NCI-H1048 (cell line): Measurements from ENCODE around the gene BASP1.
"Not testable (repeated sequence)": the region's sequence is repeated elsewhere in the genome, so short reads cannot be mapped to it uniquely, and the experiment has no call there.

Experiments used
- DNase-seq: peaks from one replicate; lab custom pipeline; 2025; lab: John Stamatoyannopoulos, UW

The BASP1 gene

DNA sequence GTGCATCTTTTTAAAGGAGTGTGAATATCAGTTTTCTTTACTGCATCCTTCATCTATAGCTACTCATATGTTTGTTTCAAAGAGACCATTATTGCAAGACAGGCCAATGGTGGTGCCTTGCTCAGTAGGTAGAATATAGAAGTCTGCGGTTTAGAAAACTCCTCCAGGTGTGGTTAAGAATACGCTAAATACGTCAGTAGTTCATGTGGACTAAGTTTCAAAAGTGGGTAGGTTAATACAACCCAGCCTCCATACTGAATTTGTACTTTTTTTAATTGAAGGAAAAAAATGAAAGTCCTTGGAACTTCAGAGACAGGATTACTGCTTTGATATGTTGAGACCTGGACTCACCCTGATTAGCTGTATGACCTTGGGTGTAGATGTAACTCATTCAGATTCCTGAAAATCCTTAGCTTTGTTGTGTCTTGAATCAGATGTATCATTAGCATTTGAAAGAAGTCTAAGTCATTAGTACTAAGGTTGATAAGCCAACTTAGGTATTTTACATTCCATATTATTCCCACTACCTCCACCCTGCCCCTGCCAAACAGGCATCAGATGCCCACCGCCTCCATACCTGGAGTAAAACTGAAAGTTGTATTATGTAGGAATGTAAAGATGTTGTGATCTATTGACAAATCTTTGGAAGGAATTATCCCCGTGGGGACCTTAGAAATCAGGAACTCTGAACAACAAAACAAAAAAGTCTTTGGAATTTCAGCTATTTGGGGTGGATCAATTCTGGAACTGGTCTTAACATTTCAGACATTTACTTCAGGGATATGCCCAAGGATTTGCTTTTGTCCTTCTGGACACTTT is 6.1 kb downstream of the BASP1 start:
- no peak for DNase-seq

DNA sequence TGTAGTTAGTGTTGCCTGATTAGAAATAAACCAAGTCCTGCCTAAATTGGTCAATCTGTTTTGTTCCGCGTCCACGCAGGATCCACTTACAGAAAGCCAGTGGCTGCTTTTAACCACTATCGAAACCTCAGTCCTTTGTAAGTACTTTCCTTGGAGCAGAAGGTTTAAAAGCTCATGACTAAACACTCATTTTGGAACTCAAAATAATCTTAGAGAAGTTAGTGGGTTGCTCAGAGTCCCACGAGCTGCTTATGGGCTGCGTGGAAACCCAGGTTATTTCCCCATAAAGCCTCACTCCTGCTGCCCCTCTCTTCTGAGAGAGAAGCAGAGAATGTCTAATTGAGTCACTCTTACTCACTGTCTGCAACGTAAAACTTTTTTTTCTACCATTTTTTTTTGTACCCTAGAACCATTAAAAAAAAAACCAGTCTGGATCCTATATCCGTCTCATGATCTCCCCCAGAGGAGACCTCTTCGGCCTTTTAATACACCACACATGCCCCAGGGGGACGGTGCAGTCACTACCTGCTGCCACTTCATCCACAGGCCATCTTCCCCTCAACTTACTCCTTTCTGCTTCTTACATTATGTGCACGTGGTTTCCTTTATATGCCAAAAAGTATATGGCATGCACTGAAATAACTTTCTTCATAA is 7.6 kb downstream of the BASP1 start:
- no peak for DNase-seq

DNA sequence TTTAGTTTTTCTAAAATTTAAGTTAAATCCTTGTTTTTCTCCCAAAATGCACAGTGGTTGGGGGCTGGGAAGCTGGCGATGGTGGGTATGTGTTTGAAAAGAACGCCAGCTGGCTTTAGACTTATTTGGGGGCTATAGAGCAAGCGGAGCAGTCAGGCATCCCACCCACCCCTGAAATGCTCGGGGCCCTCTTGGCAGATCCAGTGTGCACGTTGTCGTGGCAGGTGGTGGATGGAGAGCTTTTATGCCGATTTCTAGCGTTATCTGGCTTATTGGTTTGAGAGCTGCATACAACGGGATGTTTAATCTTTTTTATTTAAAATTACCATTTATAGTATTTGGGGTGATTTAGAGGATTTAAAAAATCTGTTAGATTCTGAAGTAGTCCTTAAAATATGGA is 8.1 kb downstream of the BASP1 start:
- no peak for DNase-seq

DNA sequence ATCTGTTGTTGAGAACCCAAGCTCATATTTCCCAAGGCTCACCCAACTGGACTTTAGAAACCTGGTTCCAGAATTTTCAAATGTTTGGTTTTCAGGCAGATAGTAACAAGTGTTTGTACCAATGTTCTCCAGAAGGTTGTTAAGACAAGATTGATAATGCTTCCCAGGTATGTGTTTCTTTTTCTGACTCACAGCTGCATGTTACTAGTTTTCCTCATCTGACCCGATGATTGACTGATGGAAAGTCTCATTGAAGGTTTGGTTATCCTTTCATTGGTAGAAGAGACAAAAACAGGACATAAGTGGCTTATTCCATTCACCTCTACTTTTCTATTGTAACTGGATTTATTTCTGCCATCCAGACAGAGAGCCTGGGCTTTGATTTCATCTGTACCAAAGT is 10.4 kb downstream of the BASP1 start:
- no peak for DNase-seq

DNA sequence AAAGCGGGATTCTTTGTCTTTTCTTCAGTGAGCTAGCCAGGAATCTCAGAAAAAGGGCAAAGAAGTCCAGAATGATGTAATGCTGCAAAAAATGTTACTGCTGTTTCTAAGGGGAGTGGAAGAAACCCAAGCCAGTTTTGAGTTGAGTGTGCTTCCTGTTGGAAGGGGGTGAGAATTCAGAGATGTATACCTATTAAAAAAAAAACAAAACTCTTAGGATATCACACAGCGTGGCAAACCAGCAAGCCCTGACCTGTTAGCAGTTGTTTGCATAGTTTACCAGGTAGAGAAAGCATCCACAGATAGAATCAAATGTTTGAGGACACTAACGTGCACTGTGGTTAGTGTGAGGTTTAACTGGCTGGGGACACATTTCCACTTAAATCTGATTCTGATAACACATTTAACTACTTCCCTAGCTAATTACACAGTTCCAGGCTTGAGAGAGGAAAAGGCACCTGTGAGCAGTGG is 11.4 kb downstream of the BASP1 start:
- DNase-seq, result no peak

DNA sequence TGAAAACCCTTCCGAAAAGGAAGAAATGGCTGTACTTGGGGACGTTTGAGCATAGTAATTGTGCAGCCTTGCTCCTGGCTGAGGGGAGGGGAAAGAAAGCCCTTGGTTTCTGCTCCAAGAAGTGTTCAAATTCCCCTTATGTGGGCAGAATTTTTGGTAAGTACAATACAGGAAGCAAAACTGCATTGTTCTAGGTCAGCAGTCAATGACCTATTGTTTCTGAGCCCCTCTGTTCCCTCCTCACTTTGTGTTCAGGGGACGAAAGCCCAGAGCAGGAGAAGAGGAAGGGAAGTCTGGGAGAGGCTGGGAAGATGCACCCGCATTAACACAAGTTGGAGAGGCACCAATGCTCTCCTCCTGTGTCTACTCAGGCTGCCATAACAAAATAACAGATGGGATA is 11.9 kb downstream of the BASP1 start:
- no peak for DNase-seq

DNA sequence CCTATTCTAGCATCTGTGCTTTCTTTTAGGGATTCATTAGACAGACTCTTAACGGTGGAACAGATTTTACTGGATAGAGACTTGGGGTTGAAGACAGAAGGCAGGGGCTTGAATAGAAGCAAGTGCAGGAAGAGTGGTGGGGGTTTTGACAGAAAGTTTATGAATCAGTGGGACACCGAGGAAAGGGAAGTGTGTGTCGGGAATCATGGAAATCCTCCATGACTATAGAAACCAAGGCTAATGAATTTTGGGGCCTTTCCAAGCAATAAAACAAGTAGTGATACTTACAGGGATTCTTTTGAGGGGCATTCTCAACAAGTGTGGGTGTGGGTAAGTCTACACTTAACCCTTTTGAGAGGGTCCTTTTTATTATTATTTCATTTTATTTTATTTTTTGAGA is 12.8 kb downstream of the BASP1 start:
- DNase-seq, result no peak

DNA sequence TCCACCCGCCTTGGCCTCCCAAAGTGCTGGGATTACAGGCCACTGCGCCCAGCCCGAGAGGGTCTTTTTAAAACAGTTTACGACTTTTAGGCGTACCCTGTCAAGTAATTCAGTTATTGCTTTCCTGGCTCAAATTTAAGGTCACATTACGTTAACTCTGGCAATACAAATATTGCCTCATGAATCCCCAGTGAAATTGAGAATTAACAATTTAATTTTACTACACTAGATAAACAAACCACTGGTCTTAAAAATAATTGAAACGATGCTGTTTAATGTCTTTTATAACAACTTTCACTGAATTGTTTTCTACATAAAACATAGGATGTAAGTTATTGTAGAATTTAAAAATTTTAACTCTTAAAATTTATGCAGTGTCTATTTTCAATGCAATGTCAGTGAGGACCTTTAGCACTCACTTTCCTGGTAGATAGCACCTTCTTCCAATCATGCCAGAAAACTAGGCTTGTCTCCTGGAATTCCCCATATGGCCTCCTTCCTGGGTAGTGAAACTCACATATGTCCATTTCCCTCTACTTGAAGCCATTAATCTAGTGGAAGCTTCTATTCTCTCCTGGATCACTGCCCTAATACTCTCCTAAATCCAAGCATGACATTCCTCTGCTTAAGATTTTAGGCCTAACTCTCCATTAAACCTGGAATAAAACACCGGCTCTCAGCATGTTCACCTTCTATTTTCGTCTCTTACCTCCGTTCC is 13.5 kb downstream of the BASP1 start:
- no peak for DNase-seq

DNA sequence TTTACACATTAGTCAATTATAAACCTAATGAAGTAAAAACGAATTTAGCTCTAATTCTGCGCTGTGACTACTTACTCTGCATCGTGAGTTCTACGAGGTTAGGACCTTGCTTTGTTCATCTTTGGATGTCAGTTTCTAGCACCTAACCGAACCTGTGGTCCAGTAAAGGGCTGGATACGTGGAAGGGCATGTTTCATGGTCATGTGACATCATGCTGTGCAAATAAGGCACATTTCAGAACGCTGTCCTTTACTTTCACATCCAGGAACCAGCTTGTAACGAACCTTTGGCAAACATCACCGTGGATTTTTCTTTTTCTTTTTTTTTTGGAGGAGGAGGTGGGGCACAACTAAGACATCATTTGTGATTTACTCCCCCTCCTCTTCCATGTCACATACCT is 15.0 kb downstream of the BASP1 start:
- DNase-seq, result no peak

DNA sequence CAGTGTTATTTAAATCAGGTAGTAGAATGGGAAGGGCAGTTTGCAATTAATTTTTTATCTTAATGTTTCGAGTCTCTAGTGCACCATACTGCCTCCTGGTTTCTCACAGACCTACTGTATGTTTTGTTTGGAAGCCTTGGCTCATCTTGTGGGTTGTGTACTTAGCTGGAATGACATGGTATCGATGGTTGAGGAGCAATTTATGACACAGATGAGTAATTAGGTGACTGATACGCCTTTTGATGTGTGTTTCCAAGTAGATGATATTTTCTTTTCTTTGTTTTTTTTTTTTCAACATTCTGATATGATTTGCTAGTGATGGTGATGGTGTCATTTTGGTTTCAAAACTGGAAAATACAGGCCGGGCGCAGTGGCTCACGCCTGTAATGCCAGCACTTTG is 16.1 kb downstream of the BASP1 start:
- no peak for DNase-seq

DNA sequence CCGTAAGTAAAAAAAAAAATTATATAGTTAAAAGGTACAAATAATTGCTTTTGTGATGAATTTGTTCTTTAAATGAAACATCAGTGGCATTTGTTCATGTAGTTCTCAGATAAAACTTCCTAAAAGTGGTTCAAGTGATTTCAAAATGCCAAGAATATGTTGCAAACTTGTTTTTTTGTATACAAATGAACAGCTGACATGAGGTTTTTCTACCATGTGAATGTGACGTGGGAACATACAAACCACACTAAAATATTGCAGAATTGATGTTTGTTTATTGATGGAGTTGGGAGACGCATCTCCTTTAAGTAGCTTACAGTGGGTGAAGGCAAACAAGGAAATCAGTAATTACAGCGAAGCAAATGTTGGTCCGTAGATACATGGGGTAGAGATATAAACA is 16.9 kb downstream of the BASP1 start:
- no peak for DNase-seq

DNA sequence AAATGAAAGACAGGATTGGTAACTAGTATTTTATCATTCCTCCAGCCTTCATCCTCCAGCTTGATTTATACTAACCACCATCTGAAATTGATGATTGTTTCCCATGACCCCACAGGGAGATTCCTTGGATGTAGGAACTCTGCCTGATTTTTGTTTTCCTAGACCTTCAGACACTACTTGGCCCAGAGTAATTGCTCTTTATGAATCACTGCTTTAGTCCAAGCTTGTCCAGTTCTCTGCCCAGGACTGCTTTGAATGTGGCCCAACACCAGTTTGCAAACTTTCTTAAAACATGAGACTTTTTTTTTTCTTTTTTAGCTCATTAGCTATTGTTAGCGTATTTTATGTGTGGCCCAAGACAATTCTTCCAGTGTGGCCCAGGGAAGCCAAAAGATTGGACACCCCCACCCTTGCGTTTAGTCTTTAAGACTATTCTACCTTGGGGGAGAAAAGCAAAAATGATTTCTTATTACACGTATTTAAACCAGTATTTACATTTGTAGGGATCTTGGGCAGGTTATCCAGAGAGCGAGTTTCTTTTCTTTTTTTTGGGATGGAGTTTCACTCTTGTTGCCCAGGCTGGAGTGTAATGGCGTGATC is 18.4 kb downstream of the BASP1 start:
- no peak for DNase-seq

DNA sequence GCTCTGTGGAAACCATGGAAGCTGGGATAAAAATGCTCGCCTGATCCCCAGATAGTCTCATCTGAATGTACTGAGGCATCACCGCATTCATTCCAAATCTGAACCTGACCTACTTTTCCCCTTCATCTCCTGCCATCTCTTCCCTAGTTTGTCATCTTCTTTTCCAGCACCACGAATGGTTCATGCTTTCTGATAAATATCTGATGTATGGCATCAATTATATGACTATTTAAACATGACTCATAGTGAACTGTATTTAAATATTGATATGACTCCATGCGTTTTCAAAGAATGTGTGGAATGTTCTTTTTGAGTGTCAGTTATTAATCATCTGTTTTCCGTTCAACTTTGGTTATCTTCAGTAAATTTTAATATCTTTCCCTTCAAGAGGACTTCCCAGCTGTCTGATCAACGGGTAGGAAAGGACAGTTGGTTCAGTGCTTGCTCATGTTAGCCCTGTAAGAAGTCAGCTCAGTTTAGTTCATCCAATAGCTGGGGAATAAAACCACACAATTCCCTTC is 21.1 kb downstream of the BASP1 start:
- DNase-seq, result no peak

DNA sequence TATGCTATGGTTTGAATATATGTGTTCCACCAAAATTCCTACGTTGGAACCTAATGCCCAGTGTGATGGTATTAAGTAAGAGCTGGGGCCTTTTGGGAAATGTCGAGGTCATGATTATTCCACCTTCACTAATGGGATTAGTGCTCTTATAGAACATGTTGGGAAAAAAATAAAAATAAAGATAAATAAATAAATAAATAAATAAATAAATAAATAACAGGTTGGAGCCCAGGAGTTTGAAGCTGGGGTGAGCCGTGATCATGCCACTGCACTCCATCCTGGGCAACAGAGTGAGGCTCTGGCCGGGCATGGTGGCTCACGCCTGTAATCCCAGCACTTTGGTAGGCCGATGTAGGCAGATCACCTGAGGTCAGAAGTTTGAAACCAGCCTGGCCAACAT is 22.5 kb downstream of the BASP1 start:
- no peak for DNase-seq

DNA sequence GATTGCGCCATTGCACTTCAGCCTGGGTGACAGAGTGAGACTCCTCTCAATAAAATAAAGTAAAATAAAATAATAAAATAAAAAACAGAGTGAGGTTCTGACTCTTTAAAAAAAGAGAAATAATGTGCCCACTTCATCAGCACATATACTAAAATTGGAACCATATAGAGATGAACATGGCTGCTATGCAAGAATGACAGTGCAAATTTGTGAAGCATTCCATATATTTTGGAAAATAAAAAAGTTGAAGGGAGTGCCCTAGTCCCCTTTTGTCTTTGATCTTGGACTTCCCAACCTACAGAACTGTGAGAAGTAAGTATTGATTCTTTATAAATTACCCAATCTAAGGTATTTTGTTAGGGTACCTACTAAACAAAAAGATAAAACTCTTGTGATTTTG is 23.1 kb downstream of the BASP1 start:
- no peak for DNase-seq

DNA sequence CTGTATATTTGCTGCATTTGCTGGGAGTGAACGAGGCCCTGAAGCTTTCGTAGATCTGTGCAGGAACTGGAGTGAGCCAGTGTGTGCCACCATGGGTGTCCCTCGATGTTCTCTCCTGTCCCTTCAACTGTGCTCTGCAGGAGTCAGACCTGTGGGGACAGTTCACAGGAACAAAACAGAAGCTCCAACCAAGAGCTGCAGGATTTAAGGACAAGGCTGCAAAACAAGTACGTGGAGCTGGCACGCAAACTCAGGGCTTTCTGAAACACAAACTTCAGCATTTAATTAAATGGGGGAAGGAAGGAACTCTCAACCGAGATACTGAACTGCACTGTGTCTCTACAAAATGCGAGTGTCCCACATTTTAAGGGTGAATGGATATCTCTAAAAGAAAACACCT is 24.2 kb downstream of the BASP1 start:
- no peak for DNase-seq

DNA sequence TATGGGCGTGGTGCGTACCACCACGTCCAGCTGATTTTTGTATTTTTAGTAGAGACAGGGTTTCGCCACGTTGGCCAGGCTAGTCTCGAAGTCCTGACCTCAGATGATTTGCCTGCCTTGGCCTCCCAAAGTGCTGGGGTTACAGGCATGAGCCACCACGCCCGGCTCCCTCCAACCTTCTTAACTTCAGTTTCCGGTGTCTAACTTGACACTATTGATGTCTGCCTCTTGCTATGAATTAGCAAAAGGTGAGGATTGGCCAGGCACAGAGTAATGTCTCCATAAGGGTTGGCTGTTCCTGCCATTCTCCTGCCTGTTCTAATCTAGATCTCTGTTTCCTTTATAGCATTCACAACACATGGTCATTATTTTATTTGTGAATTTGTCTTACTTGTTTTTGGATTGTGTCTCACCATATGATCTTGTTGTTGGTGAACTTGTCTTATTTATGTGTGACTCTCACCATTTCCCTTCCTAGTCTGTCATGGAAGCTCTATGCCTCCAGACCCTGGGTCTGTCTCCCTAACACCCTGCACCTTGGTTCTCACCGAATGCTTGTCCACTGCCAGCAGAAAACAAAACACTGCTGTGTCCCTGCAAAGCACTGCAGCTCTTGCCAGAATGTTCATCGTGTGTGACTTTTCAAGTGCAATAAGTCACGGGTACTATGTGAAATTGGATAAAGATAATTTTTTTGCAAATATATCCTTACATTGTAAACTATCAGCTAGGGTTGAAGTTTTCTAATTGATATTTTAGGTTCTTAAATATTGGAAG is 26.0 kb downstream of the BASP1 start:
- DNase-seq, result no peak

DNA sequence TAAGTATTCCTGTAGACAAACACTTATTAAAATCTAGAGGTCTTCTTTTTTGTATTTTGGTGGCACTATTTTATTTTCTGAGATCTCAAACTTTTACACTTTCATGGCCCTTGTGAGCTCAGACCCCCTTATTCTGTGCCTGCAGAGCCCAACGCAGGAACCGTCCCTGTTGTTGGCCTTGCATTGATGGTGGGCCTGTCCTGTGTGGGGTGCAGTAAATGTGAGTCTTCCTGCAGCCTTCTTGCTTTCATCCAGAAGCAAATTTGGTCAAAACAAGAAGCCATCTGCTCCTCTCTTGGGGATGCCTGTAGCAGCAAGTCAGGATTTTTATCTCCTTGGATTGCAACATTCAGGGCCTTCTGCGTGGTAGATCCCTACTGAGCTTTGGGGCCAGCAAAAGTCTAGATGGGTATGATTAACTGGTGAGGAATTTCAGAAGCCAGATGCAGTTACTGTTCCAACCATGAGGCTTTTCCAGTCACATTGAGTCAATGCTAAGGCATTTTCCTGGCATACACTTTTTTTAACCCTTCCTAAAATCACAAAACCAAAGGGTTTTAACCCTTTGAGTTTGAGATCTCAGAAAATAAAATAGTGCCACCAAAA is 31.7 kb downstream of the BASP1 start:
- no peak for DNase-seq

DNA sequence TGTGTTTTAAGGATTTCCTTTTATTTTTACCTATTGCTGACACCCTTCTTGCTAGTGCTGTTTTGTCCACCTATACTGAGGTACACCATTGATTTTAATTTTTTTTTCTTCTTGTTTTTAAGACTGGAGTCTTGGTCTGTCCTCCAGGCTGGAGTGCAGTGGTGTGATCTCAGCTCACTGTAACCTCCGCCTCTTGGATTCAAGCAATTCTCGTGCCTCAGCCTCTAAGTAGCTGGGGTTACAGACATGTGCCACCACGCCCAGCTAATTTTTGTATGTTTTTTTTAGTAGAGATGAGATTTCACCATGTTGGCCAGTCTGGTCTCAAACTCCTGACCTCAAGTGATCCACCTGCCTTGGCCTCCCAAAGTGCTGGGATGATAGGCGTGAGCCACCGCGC is 32.4 kb downstream of the BASP1 start:
- DNase-seq, result not testable (repeated sequence)

DNA sequence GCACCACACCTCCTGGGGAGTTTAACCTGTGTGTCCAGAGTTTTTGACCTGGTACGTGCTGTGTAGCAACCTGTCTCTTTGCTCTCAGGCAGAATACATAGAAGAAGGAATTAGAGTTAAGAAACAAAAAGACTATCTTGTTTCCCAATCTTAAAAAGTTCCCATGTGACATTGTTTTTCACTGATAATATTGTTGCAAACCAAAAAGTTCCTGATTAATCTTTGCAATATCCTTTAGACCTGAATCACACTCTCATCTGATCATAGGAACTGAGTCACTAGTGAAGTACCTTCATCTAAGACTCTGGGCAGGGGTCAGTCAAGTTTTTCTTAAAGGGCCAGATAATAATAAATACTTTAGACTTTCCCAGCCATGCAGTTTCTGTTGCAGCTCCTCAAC is 35.1 kb downstream of the BASP1 start:
- DNase-seq, result no peak

DNA sequence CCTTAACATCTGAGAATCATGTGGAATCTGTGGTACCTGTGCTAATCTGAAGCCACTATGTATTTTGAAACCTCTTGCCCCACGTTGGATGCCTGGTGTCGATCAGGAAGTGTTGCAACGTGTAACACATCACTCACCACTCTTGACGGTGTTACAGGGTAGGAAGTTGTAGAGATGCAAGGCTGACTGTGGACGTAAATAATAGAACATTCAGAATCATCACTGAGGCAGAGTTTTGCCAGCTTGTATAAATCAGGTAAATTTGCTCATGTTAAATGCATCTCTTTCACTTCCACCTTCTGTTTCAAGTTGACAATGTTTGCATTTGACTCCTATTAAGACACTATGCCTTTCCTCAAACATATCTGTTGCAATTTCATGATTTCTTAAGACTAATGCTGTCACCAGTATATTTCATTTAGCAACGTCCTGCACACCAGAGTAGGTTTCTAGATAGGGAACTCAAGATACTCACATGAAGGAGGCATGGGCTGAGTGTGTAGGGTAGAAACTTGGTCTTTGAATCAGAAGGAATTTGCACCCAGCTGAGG is 38.1 kb downstream of the BASP1 start:
- no peak for DNase-seq
